ENCODE data around the gene LHX4.

GRCh38 chr1:180231506-180231921 is 1.4 kb downstream of the LHX4 start:
- no peak for TF ChIP-seq REST (IDR thresholded peaks at IDR 0.05; ENCODE audit: low read depth)
- no peak for TF ChIP-seq EP300 (IDR thresholded peaks at IDR 0.05; ENCODE audit: borderline replicate concordance)
- no peak for TF ChIP-seq EGR1 (IDR thresholded peaks at IDR 0.05)
- TF ChIP-seq RAD21 (IDR thresholded peaks at IDR 0.05; ENCODE audit: low read depth): peak; percentile 35; the same call in 1 of the 2 replicates
- no peak for TF ChIP-seq MAX (IDR thresholded peaks at IDR 0.05)
- 0 out of 2 replicates have a peak, but pooled peaks have one; percentile 12 for TF ChIP-seq TCF12 (IDR thresholded peaks at IDR 0.05; ENCODE audit: low read depth)
- no peak for TF ChIP-seq TAF1 (IDR thresholded peaks at IDR 0.05; ENCODE audit: low read depth)

Measured in Ishikawa (cell line).